HCT116 (cell line): ENCODE data around the gene CTTNBP2NL. TPM values are rescaled to one million over a fixed set of nuclear protein-coding genes. Genes with fewer than 3 reads are reported as not detected.

ENCODE experiments used
- ATAC-seq: fragments of 200-7000 bp; cut with Tn5 transposase; 2 replicates; pipeline ENCODE4 v1.9.1; 2020; ENCODE audit warnings: mild to moderate bottlenecking, moderate library complexity
- BruUV-seq: library from RNA; stranded (reverse); fragments of 400-500 nt; replicated peaks from 2 replicates; lab custom pipeline; 2021; lab: Mats Ljungman, UMichigan
- CTCF ChIA-PET: fragments of 300-600 bp; sonication (Branson Sonifier 250); formaldehyde crosslinking; loops from one replicate; lab custom pipeline; 2021; ENCODE audit warnings: antibody characterized with exemption; lab: Charles Lee
- POLR2A ChIA-PET: fragments of 300-600, 350-600 bp; sonication (Branson Sonifier 250); formaldehyde crosslinking; loops from one replicate; lab custom pipeline; 2021; ENCODE audit warnings: antibody characterized with exemption; lab: Charles Lee
- RAD21 ChIA-PET, 2 experiments: fragments of 300-600 bp; sonication (Branson Sonifier 250); formaldehyde crosslinking; loops; one replicate each; lab custom pipeline; 2023; ENCODE audit warnings: low total read pairs in 2 of 2; ENCODE audit not compliant: uncharacterized antibody in 2 of 2, unreplicated experiment in 2 of 2, low non-redundant PET in 1 of 2; lab: Charles Lee
- DNase-seq: peaks from one replicate; pipeline ENCODE4 v3.0.0-alpha.2; 2010; ENCODE audit warnings: low read depth, low spot score
- H2AFZ ChIP-seq: fragments of 200-600 bp; shearing (Covaris generic), sonication (generic); 2 replicates; pipeline ENCODE4 v1.6.1; 2017; ENCODE audit warnings: low read depth, mixed run types, mixed read lengths, antibody characterized with exemption, low read length; ENCODE audit not compliant: poor library complexity, severe bottlenecking
- H3K27ac ChIP-seq: 2 replicates; pipeline ENCODE4 v1.5.1; 2012; ENCODE audit warnings: low read depth, low read length
- H3K27me3 ChIP-seq: fragments of 200-600 bp; sonication (generic); 2 replicates; pipeline ENCODE4 v1.6.1; 2016; ENCODE audit warnings: mixed run types, low read length, mixed read lengths; ENCODE audit not compliant: insufficient read depth
- H3K36me3 ChIP-seq, 2 experiments: fragments of 200-500 bp in 1 of 2; fragments of 200-600 bp in 1 of 2; sonication (Bioruptor generic) in 1 of 2; sonication (generic) in 1 of 2; 2 replicates each; pipeline versions ENCODE4 v1.5.1 to v1.6.1; 2014 to 2016; ENCODE audit warnings: low read length in 2 of 2, inconsistent platforms in 1 of 2, mixed read lengths in 1 of 2, mixed run types in 1 of 2; ENCODE audit not compliant: insufficient read depth in 2 of 2, control insufficient read depth in 1 of 2
- H3K4me1 ChIP-seq, 2 experiments: fragments of 200-600 bp in 1 of 2; sonication (generic) in 1 of 2; 2 replicates each; pipeline versions ENCODE4 v1.5.1 to v1.6.1; 2012 to 2017; ENCODE audit warnings: low read length in 2 of 2, inconsistent platforms in 1 of 2, mild to moderate bottlenecking in 1 of 2, mixed read lengths in 1 of 2, mixed run types in 1 of 2, moderate library complexity in 1 of 2; ENCODE audit not compliant: insufficient read depth in 2 of 2, control insufficient read depth in 1 of 2
- H3K4me2 ChIP-seq: fragments of 200-600 bp; sonication (generic); 2 replicates; pipeline ENCODE4 v1.6.1; 2017; ENCODE audit warnings: mixed run types, low read length, mixed read lengths
- H3K4me3 ChIP-seq, 2 experiments: fragments of 200-600 bp in 1 of 2; sonication (generic) in 1 of 2; replicated peaks in 1 of 2; 2 replicates each; pipeline ENCODE4 v1.5.1; 2011 to 2016; ENCODE audit warnings: low read length in 2 of 2, control low read depth in 1 of 2, low read depth in 1 of 2, mild to moderate bottlenecking in 1 of 2, mixed read lengths in 1 of 2, mixed run types in 1 of 2
- H3K79me2 ChIP-seq: fragments of 200-600 bp; sonication (generic); 2 replicates; pipeline ENCODE4 v1.6.1; 2017; ENCODE audit warnings: mild to moderate bottlenecking, mixed run types, low read length, moderate library complexity, mixed read lengths; ENCODE audit not compliant: insufficient read depth
- H3K9ac ChIP-seq: fragments of 200-600 bp; sonication (generic); 2 replicates; pipeline ENCODE4 v1.6.1; 2016; ENCODE audit warnings: low read length, mixed read lengths
- H3K9me2 ChIP-seq: fragments of 200-600 bp; sonication (generic), shearing (Covaris generic); 2 replicates; pipeline ENCODE4 v1.6.1; 2017; ENCODE audit warnings: mixed run types, mild to moderate bottlenecking, moderate library complexity; ENCODE audit not compliant: insufficient read depth
- H3K9me3 ChIP-seq, 2 experiments: fragments of 200-500 bp in 1 of 2; fragments of 200-600 bp in 1 of 2; sonication (Bioruptor generic) in 1 of 2; sonication (generic) in 1 of 2; 2 replicates each; pipeline ENCODE4 v1.6.1; 2014 to 2017; ENCODE audit warnings: low read length in 2 of 2, mixed read lengths in 2 of 2, inconsistent platforms in 1 of 2, low read depth in 1 of 2, mild to moderate bottlenecking in 1 of 2, mixed run types in 1 of 2, moderate library complexity in 1 of 2; ENCODE audit not compliant: control insufficient read depth in 1 of 2, insufficient read depth in 1 of 2
- H4K20me1 ChIP-seq: fragments of 200-600 bp; sonication (generic), shearing (Covaris generic); 2 replicates; pipeline ENCODE4 v1.6.1; 2017; ENCODE audit warnings: mixed run types, mild to moderate bottlenecking, moderate library complexity; ENCODE audit not compliant: insufficient read depth
- ATF3 ChIP-seq: IDR thresholded peaks from 2 replicates; pipeline ENCODE4 v1.6.1; 2012
- CEBPB ChIP-seq: IDR thresholded peaks from 2 replicates; pipeline ENCODE4 v1.6.1; 2012; ENCODE audit warnings: low read depth
- EGR1 ChIP-seq: IDR thresholded peaks from 2 replicates; pipeline ENCODE4 v1.6.1; 2012; ENCODE audit warnings: low read depth
- EZH2 ChIP-seq: fragments of 200-600 bp; sonication (generic); IDR thresholded peaks from 2 replicates; pipeline ENCODE4 v1.6.1; 2017; ENCODE audit warnings: antibody characterized with exemption, mixed run types
- EZH2phosphoT487 ChIP-seq: fragments of 200-600 bp; IDR thresholded peaks from 2 replicates; pipeline ENCODE4 v1.6.1; 2018; ENCODE audit warnings: antibody characterized with exemption, borderline replicate concordance
- POLR2AphosphoS5 ChIP-seq: IDR thresholded peaks from 2 replicates; pipeline ENCODE4 v1.6.1; 2011; ENCODE audit warnings: mild to moderate bottlenecking, low read depth, low read length, moderate library complexity
- RAD21 ChIP-seq: IDR thresholded peaks from 2 replicates; pipeline ENCODE4 v1.6.1; 2012; ENCODE audit warnings: low read depth, mild to moderate bottlenecking
- REST ChIP-seq: IDR thresholded peaks from 2 replicates; pipeline ENCODE4 v1.6.1; 2012; ENCODE audit warnings: low read depth
- SP1 ChIP-seq: IDR thresholded peaks from 2 replicates; pipeline ENCODE4 v1.6.1; 2012; ENCODE audit warnings: low read depth
- intact Hi-C: fragments of 100-400 bp; cut with micrococcal nuclease; formaldehyde crosslinking; loops from 2 replicates; pipeline ENCODE4 v1.10.0; 2022
- total RNA-seq: library from RNA; stranded (reverse); gene quantifications from one replicate; pipeline ENCODE4 v1.2.1, GENCODE V29; 2021; ENCODE audit not compliant: unreplicated experiment
- TF ChIP-seq, protein P1 (sequence below): IDR thresholded peaks from 2 replicates; pipeline ENCODE4 v1.6.1; 2011; ENCODE audit warnings: mild to moderate bottlenecking, low read length, moderate library complexity; ENCODE audit not compliant: insufficient replicate concordance; ENCODE audit errors: extremely low read depth
- TF ChIP-seq, protein P2 (sequence below): IDR thresholded peaks from 2 replicates; pipeline ENCODE4 v1.6.1; 2012

Gene CTTNBP2NL
- total RNA-seq, 1 experiment from 2014 or later, result 18.0 TPM

- TF ChIP-seq, protein P1, sequence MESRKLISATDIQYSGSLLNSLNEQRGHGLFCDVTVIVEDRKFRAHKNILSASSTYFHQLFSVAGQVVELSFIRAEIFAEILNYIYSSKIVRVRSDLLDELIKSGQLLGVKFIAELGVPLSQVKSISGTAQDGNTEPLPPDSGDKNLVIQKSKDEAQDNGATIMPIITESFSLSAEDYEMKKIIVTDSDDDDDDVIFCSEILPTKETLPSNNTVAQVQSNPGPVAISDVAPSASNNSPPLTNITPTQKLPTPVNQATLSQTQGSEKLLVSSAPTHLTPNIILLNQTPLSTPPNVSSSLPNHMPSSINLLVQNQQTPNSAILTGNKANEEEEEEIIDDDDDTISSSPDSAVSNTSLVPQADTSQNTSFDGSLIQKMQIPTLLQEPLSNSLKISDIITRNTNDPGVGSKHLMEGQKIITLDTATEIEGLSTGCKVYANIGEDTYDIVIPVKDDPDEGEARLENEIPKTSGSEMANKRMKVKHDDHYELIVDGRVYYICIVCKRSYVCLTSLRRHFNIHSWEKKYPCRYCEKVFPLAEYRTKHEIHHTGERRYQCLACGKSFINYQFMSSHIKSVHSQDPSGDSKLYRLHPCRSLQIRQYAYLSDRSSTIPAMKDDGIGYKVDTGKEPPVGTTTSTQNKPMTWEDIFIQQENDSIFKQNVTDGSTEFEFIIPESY, result no peak
- TF ChIP-seq EZH2phosphoT487 (no peak), CEBPB (no peak), SP1 (no peak)
- TF ChIP-seq, protein P2, sequence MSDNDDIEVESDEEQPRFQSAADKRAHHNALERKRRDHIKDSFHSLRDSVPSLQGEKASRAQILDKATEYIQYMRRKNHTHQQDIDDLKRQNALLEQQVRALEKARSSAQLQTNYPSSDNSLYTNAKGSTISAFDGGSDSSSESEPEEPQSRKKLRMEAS, result no peak
- Histone ChIP-seq H3K9me2 (no peaks in the 10 kb centered on the region), H3K4me2 (no peak overlapping the region), H4K20me1 (no peaks in the 10 kb centered on the region), H3K4me1 (no peaks in the 10 kb centered on the region), H2AFZ (no peak overlapping the region), H3K9ac (no peak overlapping the region), H3K4me3 (no peak overlapping the region), H3K27ac (no peak overlapping the region), H3K27me3 (no peaks in the 10 kb centered on the region), H3K79me2 (no peaks in the 10 kb centered on the region), H3K36me3 (no peaks in the 10 kb centered on the region), H3K9me3 (no peaks in the 10 kb centered on the region)
- BruUV-seq, result no TSS peak
- no peak for DNase-seq
- ChIA-PET RAD21 (no interaction called here), POLR2A (no interaction called here), CTCF (no interaction called here)
- no peak for ATAC-seq
- intact Hi-C loops, result no loop called here
Measured at GRCh38 chr1:112440574-112440973, 44.6 kb downstream of the CTTNBP2NL start.

DNA sequence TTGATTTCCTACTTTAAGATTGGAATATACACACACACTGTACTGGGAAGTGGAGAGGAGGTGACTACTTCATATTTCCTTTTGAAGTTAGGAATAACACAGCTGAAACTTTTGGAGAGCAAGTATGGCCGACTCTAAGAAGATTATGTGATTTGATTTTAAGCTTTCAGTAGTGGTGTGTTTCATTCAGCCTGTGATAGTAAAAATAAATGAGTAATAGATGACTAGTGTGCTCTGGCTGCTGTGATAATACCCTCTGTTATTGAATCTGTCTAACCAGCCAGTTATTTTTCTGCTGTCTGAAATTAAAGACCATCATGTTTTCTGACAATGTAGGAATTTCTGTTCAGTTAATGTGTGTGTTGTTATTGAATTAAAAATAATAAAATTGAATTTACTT is 48.3 kb downstream of the CTTNBP2NL start:
- DNase-seq, result no peak
- H3K4me2 ChIP-seq, result no peak overlapping the region
- BruUV-seq, result no TSS peak
- TF ChIP-seq SP1 (no peak), POLR2AphosphoS5 (no peak), CEBPB (no peak), EZH2 (no peak), REST (no peak), ATF3 (no peak), RAD21 (no peak), EGR1 (no peak)
- TF ChIP-seq, protein P1, result no peak
- TF ChIP-seq, protein P2, result no peak

More for the DNA sequence above, 48.3 kb downstream of the CTTNBP2NL start:
- intact Hi-C loops, result no loop called here
- CTCF ChIA-PET, result no interaction called here
- Histone ChIP-seq H3K9me3 (no peaks in the 10 kb centered on the region), H3K9ac (no peak overlapping the region), H3K4me3 (no peak overlapping the region), H3K9me2 (no peaks in the 10 kb centered on the region), H4K20me1 (no peaks in the 10 kb centered on the region), H3K79me2 (no peaks in the 10 kb centered on the region), H3K4me1 (no peaks in the 10 kb centered on the region), H2AFZ (no peak overlapping the region), H3K36me3 (no peaks in the 10 kb centered on the region), H3K27me3 (no peaks in the 10 kb centered on the region), H3K27ac (no peak overlapping the region)
- ATAC-seq, result no peak
- RAD21 ChIA-PET, result no interaction called here
- POLR2A ChIA-PET, result no interaction called here
